NCI-H226 (cell line): ENCODE results near the gene MICAL3.
"Not testable (repeated sequence)": the region's sequence is repeated elsewhere in the genome, so short reads cannot be mapped to it uniquely, and the experiment has no call there.

Experiments
- DNase-seq: peaks from one replicate; pipeline ENCODE4 v3.0.0-alpha.2; 2015

Gene MICAL3

GRCh38 chr22:17997456-17997855 lies 26.9 kb downstream of the MICAL3 start:
- peak; percentile 51 for DNase-seq

DNA sequence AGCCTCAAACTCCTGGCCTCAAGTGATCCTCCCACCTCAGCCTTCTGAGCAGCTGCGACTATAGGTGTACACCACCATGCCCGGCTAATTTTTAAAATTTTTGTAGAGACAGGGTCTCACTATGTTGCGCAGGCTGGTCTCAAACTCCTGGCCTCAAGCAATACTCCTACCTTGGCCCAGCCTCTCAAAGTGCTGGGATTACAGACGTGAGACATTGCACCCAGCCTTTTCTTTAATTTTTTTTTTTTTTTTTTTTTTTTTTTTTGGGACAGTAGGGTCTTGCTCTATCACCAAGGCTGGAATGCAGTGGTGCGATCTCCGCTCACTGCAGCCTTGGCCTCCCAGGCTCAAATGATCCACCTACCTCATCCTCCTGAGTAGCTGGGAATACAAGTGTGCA lies 29.1 kb downstream of the MICAL3 start:
- DNase-seq: not testable (repeated sequence)

DNA sequence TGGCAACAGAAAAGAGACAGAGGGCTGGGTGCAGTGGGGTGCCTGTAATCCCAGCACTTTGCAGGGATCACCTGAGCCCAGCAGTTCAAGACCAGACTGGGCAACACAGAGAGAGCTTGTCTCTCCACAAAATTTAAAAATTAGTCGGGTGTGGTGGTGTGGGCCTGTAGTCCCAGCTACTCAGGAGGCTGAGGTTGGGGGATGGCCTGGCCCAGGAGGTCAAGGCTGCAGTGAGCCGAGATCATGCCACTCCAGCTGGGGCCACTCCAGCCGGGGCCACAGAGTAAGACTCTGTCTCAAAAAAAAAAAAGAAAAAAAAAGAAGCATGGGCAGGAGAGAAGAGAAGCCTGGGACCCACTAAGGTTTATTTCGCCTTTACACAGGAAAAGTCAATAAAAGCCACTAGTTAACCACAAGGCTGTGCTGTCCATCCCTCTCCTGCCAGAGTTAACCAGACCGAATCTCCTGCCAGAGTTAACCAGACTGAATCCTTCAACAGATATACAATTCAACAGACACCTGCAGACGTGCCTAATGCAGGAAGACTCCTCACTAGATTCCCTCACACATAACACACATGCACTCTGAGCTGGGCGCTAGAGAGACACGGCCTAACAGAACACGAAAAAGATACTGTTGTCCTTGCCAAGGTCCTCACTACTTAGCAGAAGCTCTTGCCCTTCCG lies 29.8 kb downstream of the MICAL3 start:
- DNase-seq: no peak

- not testable (repeated sequence) for DNase-seq
Observed at GRCh38 chr22:17992976-17993375, 31.4 kb downstream of the MICAL3 start.

DNA sequence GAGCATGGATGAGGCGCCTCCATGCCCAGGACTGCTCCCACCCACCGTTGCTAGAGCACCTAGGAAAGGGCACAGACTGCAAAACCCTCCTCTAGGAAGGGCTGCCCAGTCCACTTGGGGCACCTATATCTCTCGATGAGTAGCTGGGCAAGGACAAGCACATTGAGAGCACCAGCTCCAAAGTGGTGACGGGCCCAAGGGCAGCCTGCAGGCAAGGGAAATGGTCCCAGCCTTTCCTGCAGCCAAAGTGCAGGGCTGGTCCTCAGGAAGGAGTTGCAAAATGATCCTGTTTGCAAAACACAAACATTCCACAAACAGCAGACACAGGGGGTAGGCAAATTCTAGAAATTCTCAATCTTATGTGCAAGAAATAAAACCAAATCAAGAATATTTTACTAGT lies 32.4 kb downstream of the MICAL3 start:
- DNase-seq: not testable (repeated sequence)

GRCh38 chr22:17990942-17991341 lies 33.4 kb downstream of the MICAL3 start:
- DNase-seq: no peak

- DNase-seq: peak; percentile 43
Observed at GRCh38 chr22:17990147-17990546, 34.2 kb downstream of the MICAL3 start.

DNA sequence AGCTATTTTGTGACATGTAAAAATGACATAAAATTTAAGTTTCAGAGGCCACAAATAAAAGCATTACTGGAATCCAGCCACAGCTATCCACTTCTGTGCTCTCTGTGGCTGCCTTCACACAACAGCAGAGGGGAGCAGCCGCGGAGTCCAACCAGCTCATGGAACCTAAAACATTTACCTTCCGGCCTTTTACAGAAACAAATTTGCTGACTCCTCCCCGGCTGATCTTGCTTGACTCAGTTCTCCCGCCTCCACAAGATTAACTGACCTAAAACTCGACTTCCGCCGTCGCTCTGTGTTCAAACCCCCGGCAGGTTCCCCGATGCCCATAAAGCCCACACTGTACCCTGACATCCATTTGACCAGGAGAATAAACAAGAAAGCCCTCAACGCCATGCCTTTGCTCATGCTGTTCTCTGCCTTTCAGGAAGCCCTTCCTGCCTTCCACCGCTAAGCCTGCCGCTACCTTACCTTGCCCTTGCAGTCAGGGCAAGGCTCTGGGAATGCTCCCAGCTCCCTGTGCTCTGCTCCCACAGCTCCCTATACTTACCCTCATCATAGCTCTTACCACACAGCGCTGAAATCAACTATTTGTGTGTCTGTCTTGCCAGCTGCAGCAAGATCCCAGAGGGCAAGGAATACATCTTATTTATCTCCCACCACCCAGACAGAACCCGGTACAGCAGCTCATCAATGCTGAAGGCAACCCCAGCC lies 35.4 kb downstream of the MICAL3 start:
- DNase-seq: no peak

- no peak for DNase-seq
Observed at GRCh38 chr22:17985606-17986005, 38.8 kb downstream of the MICAL3 start.

GRCh38 chr22:17985071-17985470 lies 39.3 kb downstream of the MICAL3 start:
- DNase-seq: not testable (repeated sequence)

DNA sequence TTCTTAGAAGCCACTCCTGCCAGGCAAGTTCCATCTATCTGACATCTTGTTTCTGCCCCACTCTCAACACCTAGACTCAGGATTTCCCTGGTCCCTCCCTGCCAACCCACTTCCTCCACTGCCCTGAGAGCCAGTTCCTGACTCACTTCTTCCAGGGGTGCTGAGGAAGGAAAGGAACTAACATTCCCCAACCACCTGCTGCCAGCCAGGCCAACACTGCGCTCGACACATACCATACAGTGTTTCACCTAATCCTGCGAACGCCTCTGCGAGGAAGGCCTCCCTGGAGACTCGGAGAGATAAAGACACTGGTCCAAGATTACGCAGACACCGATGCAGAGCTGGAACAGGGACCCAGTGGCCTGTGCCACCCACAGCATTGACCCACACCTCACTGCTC lies 40.2 kb downstream of the MICAL3 start:
- peak; percentile 80 for DNase-seq

DNA sequence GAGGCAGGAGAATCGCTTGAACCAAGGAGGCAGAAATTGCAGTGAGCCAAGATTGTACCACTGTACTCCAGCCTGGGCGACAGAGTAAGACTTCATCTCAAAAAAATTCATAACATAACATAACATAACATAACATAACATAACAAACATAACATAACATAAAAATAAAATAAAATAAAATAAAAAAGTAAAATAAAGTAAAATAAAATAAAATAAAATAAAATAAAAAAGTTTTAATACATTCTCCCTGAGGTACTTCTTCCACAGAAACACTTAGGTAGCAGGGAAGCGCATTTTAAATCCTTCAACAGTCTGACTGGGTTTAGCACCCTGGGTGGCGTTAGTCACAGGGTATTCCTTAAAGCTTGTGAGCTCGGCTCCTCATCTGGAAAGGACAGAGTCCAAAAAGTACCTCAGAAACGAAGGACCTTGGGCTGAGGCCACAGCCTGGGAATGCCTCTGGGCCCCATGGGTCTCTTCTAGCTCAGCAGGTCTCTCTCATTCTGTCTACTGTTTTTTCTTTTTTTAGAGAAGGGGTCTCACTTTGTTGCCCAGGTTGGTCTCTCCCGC lies 41.7 kb downstream of the MICAL3 start:
- DNase-seq: no peak

GRCh38 chr22:17981497-17981896 lies 42.9 kb downstream of the MICAL3 start:
- DNase-seq: no peak

DNA sequence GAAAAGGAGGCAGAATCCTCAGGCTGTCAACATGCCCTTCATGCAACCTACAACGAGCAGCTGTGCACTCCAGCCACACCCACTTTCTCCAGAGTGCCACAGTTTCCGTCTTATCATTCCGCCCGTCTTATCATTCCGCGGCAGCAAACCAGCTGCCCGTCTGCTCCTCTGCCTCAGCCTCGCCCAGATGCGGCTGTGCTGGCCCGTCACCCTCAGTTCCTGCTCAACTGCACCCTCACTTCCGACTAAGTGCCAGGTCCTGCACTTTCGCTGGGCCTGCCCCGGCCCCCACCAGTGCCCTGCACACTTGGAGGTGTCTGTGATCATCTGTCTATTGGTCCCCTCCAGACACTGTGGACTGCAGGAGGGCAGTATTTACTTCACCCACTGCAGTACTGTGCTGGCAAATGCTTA lies 43.7 kb downstream of the MICAL3 start:
- peak; percentile 6 for DNase-seq

- DNase-seq: no peak
Observed at GRCh38 chr22:17980015-17980590, 44.3 kb downstream of the MICAL3 start.

- no peak for DNase-seq
Observed at GRCh38 chr22:17978027-17978426, 46.3 kb downstream of the MICAL3 start.

- no peak for DNase-seq
Observed at GRCh38 chr22:17977371-17977770, 47.0 kb downstream of the MICAL3 start.

GRCh38 chr22:17976121-17976520 lies 48.2 kb downstream of the MICAL3 start:
- no peak for DNase-seq

DNA sequence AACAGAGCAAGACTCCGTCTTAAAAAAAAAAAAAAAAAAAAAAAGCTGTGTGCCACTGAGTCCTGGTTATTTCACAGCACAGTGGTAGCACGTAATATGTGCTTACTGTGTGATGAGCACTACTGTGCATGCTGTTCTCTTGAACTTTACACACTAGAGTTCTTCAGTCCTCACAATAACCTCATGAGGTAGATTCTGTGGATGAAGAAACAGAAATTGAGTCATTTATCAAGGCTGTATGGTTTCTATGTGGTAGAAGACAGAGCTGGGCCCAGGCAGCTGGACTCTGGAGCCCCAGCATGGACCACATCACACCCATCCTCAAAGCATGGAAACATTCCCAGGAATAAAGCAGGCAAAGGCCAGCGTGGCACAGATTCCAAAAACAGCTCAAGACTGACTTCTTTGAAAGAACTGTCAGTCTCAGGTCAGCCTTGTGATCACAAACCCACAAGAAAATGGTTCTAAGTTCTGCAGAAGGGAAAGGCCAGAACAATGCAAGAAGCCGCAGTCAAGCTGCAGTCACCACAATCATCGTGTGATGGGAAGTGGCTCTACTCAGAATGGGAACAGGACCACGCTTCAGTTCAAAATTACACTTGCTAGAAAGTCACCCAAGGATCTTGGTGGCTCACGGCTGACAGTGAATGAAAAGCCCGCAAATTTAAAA lies 49.5 kb downstream of the MICAL3 start:
- DNase-seq: no peak

GRCh38 chr22:17974087-17974486 lies 50.3 kb downstream of the MICAL3 start:
- DNase-seq: no peak

DNA sequence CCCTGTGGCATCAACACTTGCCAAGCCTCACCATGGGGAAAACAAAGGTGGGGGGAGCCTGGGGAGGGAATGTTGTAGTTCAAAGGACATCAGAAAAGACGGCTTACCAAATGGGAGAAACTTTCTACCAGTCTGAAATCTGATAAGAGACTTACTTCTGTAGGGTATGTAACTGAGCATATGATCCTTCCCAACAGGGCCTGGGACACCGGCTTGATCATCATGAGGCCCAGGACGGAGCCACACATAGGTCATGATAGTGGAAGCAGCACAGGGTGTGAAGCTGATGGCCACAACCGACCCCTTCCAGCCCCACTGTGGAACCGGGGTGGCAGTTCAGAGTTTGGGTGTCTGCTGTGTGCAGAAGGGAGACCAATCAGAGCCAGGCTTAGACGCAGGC lies 51.1 kb downstream of the MICAL3 start:
- no peak for DNase-seq

- peak; percentile 72 for DNase-seq
Observed at GRCh38 chr22:17972385-17973191, 51.8 kb downstream of the MICAL3 start.
